GM23248 (cell line): ENCODE measurements around the gene BMPR2. TPM values are rescaled to one million over a fixed set of nuclear protein-coding genes. Genes with fewer than 3 reads are reported as not detected.

ENCODE experiments used
- DNase-seq: peaks from one replicate; pipeline ENCODE4 v3.0.0-alpha.2; 2015
- H2AFZ ChIP-seq: fragments of 200-600 bp; sonication (generic); 2 replicates; pipeline ENCODE4 v1.6.1; 2016; ENCODE audit warnings: antibody characterized with exemption
- H3F3A ChIP-seq: fragments of 200-600 bp; sonication (generic); 2 replicates; pipeline ENCODE4 v1.6.1; 2016; ENCODE audit warnings: mild to moderate bottlenecking, antibody characterized with exemption, mixed run types; ENCODE audit not compliant: insufficient read depth
- H3K27ac ChIP-seq: fragments of 200-600 bp; sonication (generic); 2 replicates; pipeline ENCODE4 v1.5.1; 2016; ENCODE audit warnings: mild to moderate bottlenecking
- H3K27me3 ChIP-seq: fragments of 200-600 bp; sonication (generic); replicated peaks from 2 replicates; pipeline ENCODE4 v1.6.1; 2016; ENCODE audit warnings: mild to moderate bottlenecking; ENCODE audit not compliant: insufficient read depth
- H3K36me3 ChIP-seq: fragments of 200-600 bp; sonication (generic); 2 replicates; pipeline ENCODE4 v1.6.1; 2016; ENCODE audit warnings: low read depth, mild to moderate bottlenecking
- H3K4me1 ChIP-seq: fragments of 200-600 bp; sonication (generic); 2 replicates; pipeline ENCODE4 v1.6.1; 2016; ENCODE audit warnings: mild to moderate bottlenecking; ENCODE audit not compliant: insufficient read depth
- H3K4me2 ChIP-seq: fragments of 200-600 bp; sonication (generic); one replicate; pipeline ENCODE4 v1.6.1; 2016; ENCODE audit warnings: mild to moderate bottlenecking; ENCODE audit not compliant: unreplicated experiment
- H3K4me3 ChIP-seq: fragments of 200-600 bp; sonication (generic); 2 replicates; pipeline ENCODE4 v1.5.1; 2016; ENCODE audit warnings: mild to moderate bottlenecking
- H3K79me2 ChIP-seq: fragments of 200-600 bp; sonication (generic); 2 replicates; pipeline ENCODE4 v1.6.1; 2016; ENCODE audit warnings: mild to moderate bottlenecking; ENCODE audit not compliant: insufficient read depth
- H3K9ac ChIP-seq: fragments of 200-600 bp; sonication (generic); 2 replicates; pipeline ENCODE4 v1.6.1; 2016; ENCODE audit warnings: mild to moderate bottlenecking
- H3K9me2 ChIP-seq: fragments of 200-600 bp; sonication (generic); 2 replicates; pipeline ENCODE4 v1.6.1; 2016; ENCODE audit warnings: mixed run types, mild to moderate bottlenecking, moderate library complexity; ENCODE audit not compliant: insufficient read depth
- H3K9me3 ChIP-seq: fragments of 200-600 bp; sonication (generic); one replicate; pipeline ENCODE4 v1.6.1; 2017; ENCODE audit warnings: low read depth
- H4K20me1 ChIP-seq: fragments of 200-600 bp; sonication (generic); 2 replicates; pipeline ENCODE4 v1.6.0; 2016; ENCODE audit not compliant: insufficient read depth
- EZH2 ChIP-seq: fragments of 200-600 bp; sonication (generic); IDR thresholded peaks from 2 replicates; pipeline ENCODE4 v1.6.1; 2018; ENCODE audit warnings: antibody characterized with exemption, mild to moderate bottlenecking; ENCODE audit not compliant: insufficient read depth, poor library complexity, severe bottlenecking
- EZH2phosphoT487 ChIP-seq: fragments of 200-600 bp; sonication (generic); IDR thresholded peaks from 2 replicates; pipeline ENCODE4 v1.6.1; 2018; ENCODE audit warnings: antibody characterized with exemption, moderate library complexity, mild to moderate bottlenecking, low read depth; ENCODE audit not compliant: insufficient read depth
- WGBS, 2 experiments: methylation state at CpG; one replicate each; pipeline ENCODE4 v1.1.6; 2015 to 2017; ENCODE audit warnings: low lambda C conversion rate in 2 of 2, low coverage in 1 of 2; ENCODE audit errors: missing lambda C conversion rate in 2 of 2; 5-methylcytosine and 5-hydroxymethylcytosine counted together
- in situ Hi-C: fragments of 300-500 bp; cut with MboI; formaldehyde crosslinking; loops from 2 replicates; pipeline ENCODE4 v1.15.0; 2020
- polyA plus RNA-seq: library from polyadenylated mRNA; unstranded; fragments of >200 nt; fragmentation: Nextera tagmentation; extraction: Ambion mirVana; gene quantifications from 2 replicates; pipeline ENCODE4 v1.2.1, GENCODE V29; 2016
- total RNA-seq: library from RNA; depleted of rRNA; stranded (reverse); fragments of >200 nt; shearing (Covaris generic); gene quantifications from 2 replicates; pipeline ENCODE4 v1.2.3, GENCODE V29; 2014

Gene BMPR2
- total and polyA plus RNA-seq, 2 experiments from 2014 or later: 17.8 to 31.3 TPM

DNA sequence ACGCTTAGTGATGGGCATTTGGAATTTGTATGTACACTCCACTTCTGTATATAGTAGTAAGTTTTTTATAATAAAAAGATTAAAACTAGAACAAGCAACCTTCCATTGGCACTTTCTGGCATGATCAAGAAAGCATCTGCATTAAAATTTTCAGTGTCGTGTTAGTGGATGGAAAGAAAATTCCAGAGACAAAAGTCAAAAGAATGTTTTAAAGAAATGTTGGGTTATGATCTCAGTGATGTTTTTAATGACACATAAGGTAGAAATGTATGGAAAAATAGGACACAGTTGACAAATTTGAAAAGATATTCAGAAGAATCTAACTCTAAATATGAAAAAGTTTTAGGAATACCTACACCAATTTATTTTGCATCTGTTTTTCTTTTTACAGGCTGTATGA is 132.6 kb downstream of the BMPR2 start:
- peak; percentile 46 for DNase-seq
- Histone ChIP-seq H3F3A (peaks cover 18% of the 10 kb centered on the region), H3K4me1 (peaks cover 27% of the 10 kb centered on the region), H3K27me3 (no peaks in the 10 kb centered on the region), H3K9me3 (no peaks in the 10 kb centered on the region), H3K36me3 (no peaks in the 10 kb centered on the region; the same call in 1 of the 2 replicates), H3K4me2 (peak overlapping the region; percentile 36), H2AFZ (no peak overlapping the region), H4K20me1 (no peaks in the 10 kb centered on the region), H3K4me3 (no peak overlapping the region), H3K9me2 (no peaks in the 10 kb centered on the region), H3K79me2 (peaks cover 44% of the 10 kb centered on the region), H3K9ac (no peak overlapping the region), H3K27ac (peak overlapping the region; percentile 18)
- 41 to 47% methylated on average over 2 of the region's 2 CpGs for whole genome bisulfite sequencing, 2 experiments
- in situ Hi-C loops: no loop called here
- TF ChIP-seq EZH2 (no peak), EZH2phosphoT487 (no peak)

DNA sequence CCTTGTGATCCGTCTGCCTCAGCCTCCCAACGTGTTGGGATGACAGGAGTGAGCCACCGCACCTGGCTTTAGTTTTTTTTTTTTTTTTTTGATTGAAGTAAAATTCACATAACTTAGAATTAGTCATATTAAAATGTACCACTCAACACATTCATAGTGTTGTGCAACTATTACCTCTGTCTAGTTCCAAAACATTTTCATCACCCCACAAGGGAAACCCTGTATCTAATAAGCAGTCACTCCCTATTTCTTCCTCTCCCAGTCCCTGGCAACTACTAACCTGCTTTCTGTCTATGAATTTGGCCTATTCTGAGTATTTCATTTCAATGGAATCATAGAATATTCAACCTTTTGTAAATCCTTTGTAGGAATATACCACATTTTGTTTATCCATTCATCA is 134.8 kb downstream of the BMPR2 start:
- WGBS, 2 experiments: 46% methylated on average over 3 of the region's 3 CpGs
- in situ Hi-C loops: no loop called here
- peak; percentile 64 for DNase-seq

DNA sequence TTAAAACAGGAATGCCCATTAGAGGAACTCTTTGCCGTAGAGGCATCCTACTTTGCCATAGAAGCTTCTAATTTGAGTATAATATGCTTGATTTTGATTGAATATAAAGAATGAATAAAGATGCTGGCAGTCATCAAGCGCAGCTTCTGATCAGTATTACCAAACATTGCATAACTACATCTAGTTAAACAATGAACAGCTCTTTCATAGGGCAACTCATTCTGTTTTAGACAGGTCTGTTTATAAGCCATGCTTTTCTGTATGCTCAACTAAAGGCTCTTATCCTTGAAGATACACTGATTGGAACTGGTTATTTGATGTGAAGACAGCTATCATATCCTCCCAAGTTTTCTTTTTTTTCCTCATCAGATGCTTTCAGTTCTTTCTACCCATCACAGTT is 136.0 kb downstream of the BMPR2 start:
- Histone ChIP-seq H3K4me3 (no peak overlapping the region), H3K36me3 (peaks cover 25% of the 10 kb centered on the region), H3K9me2 (no peaks in the 10 kb centered on the region), H3F3A (peaks cover 18% of the 10 kb centered on the region), H3K4me1 (peaks cover 27% of the 10 kb centered on the region), H3K79me2 (peaks cover 35% of the 10 kb centered on the region), H3K4me2 (no peak overlapping the region), H3K9ac (no peak overlapping the region), H3K27me3 (no peaks in the 10 kb centered on the region), H3K27ac (no peak overlapping the region), H2AFZ (no peak overlapping the region), H3K9me3 (no peaks in the 10 kb centered on the region), H4K20me1 (no peaks in the 10 kb centered on the region)
- in situ Hi-C loops: no loop called here
- TF ChIP-seq EZH2 (no peak), EZH2phosphoT487 (no peak)
- DNase-seq: no peak
- 96 to 99% methylated on average over 2 of the region's 2 CpGs for WGBS, 2 experiments

More for the DNA sequence above, 134.8 kb downstream of the BMPR2 start:
- Histone ChIP-seq H3K79me2 (peaks cover 43% of the 10 kb centered on the region), H4K20me1 (no peaks in the 10 kb centered on the region), H3K4me1 (peaks cover 27% of the 10 kb centered on the region), H3K9ac (no peak overlapping the region), H3K9me3 (no peaks in the 10 kb centered on the region), H3K36me3 (peaks cover 13% of the 10 kb centered on the region; the same call in 1 of the 2 replicates), H3K27ac (0 out of 2 replicates have a peak overlapping the region, but pooled peaks have one; percentile 6), H3F3A (peaks cover 18% of the 10 kb centered on the region), H3K27me3 (no peaks in the 10 kb centered on the region), H2AFZ (no peak overlapping the region), H3K4me3 (no peak overlapping the region), H3K9me2 (no peaks in the 10 kb centered on the region), H3K4me2 (no peak overlapping the region)
- TF ChIP-seq EZH2phosphoT487 (no peak), EZH2 (no peak)

DNA sequence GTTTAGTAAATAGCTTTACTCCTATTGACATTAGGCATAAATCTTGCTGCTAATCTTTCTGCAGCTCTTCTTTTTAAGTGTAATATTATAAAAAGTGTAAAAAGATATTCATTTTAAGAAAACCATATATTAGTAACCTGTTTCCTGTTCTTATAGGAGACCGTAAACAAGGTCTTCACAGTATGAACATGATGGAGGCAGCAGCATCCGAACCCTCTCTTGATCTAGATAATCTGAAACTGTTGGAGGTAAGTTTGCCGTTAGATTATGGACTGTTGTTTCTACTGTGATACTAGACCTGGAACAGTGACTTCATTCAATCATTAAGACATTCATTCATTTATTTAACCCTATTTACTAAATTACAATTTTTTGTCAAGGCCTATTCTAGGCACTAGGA is 138.6 kb downstream of the BMPR2 start:
- TF ChIP-seq EZH2phosphoT487 (no peak), EZH2 (no peak)
- in situ Hi-C loops: no loop called here

GRCh38 chr2:202519453-202519852 is 143.3 kb downstream of the BMPR2 start:
- Histone ChIP-seq H3K9me3 (no peaks in the 10 kb centered on the region), H2AFZ (no peak overlapping the region), H3K27me3 (no peaks in the 10 kb centered on the region), H3K27ac (no peak overlapping the region), H3K4me1 (no peaks in the 10 kb centered on the region), H4K20me1 (no peaks in the 10 kb centered on the region), H3K4me2 (no peak overlapping the region), H3F3A (0 out of 2 replicates have a peak, but pooled peaks cover 4% of the 10 kb centered on the region), H3K9ac (no peak overlapping the region), H3K36me3 (peaks cover 56% of the 10 kb centered on the region), H3K9me2 (no peaks in the 10 kb centered on the region), H3K79me2 (peaks cover 8% of the 10 kb centered on the region; the same call in 1 of the 2 replicates), H3K4me3 (no peak overlapping the region)
- in situ Hi-C loops: no loop called here
- no peak for DNase-seq
- TF ChIP-seq EZH2 (no peak), EZH2phosphoT487 (no peak)
- 95 to 100% methylated on average over 1 of the region's 1 CpG for WGBS, 2 experiments

More for the DNA sequence above, 138.6 kb downstream of the BMPR2 start:
- H3K4me2 ChIP-seq: no peak overlapping the region
- WGBS, 2 experiments: 85 to 87% methylated on average over 3 of the region's 3 CpGs
- H3K9me2 ChIP-seq: no peaks in the 10 kb centered on the region
- peaks cover 25% of the 10 kb centered on the region for H3K36me3 ChIP-seq
- H3K9ac ChIP-seq: no peak overlapping the region
- H3K4me1 ChIP-seq: peaks cover 13% of the 10 kb centered on the region
- H3K79me2 ChIP-seq: peaks cover 29% of the 10 kb centered on the region
- DNase-seq: no peak
- H3K4me3 ChIP-seq: no peak overlapping the region
- H3F3A ChIP-seq: peaks cover 14% of the 10 kb centered on the region
- no peaks in the 10 kb centered on the region for H4K20me1 ChIP-seq
- H2AFZ ChIP-seq: no peak overlapping the region
- no peaks in the 10 kb centered on the region for H3K9me3 ChIP-seq
- H3K27me3 ChIP-seq: no peaks in the 10 kb centered on the region
- H3K27ac ChIP-seq: no peak overlapping the region
